ENCODE data around the gene CNIH2.
"Not testable (repeated sequence)": the region's sequence is repeated elsewhere in the genome, so short reads cannot be mapped to it uniquely, and the experiment has no call there.

The CNIH2 gene

DNA sequence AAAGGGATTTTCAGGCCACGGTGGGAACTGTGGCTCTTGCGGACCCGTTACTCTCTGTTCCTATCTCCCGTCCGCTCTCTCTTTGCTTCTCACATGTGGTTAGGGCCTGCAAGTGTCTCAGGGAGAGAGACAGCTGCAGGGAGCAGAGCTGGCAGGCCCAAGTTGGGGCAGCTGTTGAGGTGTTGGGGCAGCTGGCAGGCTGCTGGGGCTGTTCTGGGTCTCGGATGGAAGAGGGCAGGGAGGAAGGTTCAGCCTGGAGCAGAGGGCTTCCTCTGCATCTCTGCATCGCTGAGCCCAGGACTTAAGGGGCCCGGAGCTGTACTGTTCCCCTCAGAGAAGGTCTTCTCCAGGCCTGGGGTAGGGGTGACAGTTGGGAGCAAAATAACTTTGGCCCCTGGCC lies 2.6 kb upstream of the CNIH2 start:
- no peak for DNase-seq (ENCODE audit: low read depth)
- TF ChIP-seq, protein P1, sequence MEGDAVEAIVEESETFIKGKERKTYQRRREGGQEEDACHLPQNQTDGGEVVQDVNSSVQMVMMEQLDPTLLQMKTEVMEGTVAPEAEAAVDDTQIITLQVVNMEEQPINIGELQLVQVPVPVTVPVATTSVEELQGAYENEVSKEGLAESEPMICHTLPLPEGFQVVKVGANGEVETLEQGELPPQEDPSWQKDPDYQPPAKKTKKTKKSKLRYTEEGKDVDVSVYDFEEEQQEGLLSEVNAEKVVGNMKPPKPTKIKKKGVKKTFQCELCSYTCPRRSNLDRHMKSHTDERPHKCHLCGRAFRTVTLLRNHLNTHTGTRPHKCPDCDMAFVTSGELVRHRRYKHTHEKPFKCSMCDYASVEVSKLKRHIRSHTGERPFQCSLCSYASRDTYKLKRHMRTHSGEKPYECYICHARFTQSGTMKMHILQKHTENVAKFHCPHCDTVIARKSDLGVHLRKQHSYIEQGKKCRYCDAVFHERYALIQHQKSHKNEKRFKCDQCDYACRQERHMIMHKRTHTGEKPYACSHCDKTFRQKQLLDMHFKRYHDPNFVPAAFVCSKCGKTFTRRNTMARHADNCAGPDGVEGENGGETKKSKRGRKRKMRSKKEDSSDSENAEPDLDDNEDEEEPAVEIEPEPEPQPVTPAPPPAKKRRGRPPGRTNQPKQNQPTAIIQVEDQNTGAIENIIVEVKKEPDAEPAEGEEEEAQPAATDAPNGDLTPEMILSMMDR (IDR thresholded peaks at IDR 0.05; ENCODE audit: low read depth, low read length, missing control alignments), result no peak
- H3K4me3 ChIP-seq (ENCODE audit: low read depth, low read length), result no peak overlapping the region

GRCh38 chr11:66275984-66276612 lies 1.9 kb upstream of the CNIH2 start:
- DNase-seq (ENCODE audit: low read depth), result no peak
- no peak overlapping the region for H3K4me3 ChIP-seq (ENCODE audit: low read depth, low read length)
- TF ChIP-seq, protein P1 (IDR thresholded peaks at IDR 0.05; ENCODE audit: low read depth, low read length, missing control alignments), result no peak

- H3K4me3 ChIP-seq (ENCODE audit: low read depth, low read length); DNase-seq (ENCODE audit: low read depth): not testable (repeated sequence)
Observed at GRCh38 chr11:66276619-66277018, 1.4 kb upstream of the CNIH2 start.

GRCh38 chr11:66277064-66277463 lies 911 bp upstream of the CNIH2 start:
- DNase-seq (ENCODE audit: low read depth), result not testable (repeated sequence)

DNA sequence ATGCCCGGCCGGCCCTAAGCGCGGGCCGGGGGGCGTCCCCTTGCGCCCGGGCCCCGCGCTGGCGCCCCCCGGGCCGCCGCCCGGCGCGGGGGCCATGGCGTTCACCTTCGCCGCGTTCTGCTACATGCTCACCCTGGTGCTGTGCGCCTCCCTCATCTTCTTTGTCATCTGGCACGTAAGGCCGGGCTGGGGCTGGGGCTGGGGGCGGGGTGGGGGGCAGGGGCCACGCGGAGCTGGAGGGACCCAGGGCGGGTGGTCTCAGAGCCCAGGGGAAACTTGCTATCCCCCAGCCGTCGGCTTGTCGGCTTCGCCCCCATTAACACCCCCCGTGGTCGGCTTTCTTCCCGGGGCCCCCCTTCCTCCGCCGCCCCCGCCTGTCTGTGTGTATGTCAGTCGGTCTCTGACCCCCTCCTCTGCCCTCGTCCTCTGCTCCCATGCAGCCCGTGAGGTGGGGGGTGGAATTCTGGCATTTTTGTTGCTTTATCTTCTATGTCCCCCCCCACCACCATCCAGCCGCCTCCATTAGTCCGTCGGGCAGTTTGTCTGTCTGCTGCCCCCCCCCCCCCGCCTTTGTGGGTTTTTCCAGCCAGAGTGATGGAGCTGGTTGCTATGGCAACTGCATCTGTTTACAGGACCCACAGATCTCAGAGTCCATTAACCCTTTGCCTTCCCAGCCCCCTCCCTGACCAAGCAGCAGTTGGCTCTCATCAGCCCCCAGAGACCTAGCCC lies 552 bp downstream of the CNIH2 start:
- H3K4me3 ChIP-seq (ENCODE audit: low read depth, low read length), result no peak overlapping the region
- no peak for DNase-seq (ENCODE audit: low read depth)
- TF ChIP-seq, protein P1 (IDR thresholded peaks at IDR 0.05; ENCODE audit: low read depth, low read length, missing control alignments), result no peak

More at GRCh38 chr11:66277064-66277463, 911 bp upstream of the CNIH2 start:
- H3K4me3 ChIP-seq (ENCODE audit: low read depth, low read length), result not testable (repeated sequence)

DNA sequence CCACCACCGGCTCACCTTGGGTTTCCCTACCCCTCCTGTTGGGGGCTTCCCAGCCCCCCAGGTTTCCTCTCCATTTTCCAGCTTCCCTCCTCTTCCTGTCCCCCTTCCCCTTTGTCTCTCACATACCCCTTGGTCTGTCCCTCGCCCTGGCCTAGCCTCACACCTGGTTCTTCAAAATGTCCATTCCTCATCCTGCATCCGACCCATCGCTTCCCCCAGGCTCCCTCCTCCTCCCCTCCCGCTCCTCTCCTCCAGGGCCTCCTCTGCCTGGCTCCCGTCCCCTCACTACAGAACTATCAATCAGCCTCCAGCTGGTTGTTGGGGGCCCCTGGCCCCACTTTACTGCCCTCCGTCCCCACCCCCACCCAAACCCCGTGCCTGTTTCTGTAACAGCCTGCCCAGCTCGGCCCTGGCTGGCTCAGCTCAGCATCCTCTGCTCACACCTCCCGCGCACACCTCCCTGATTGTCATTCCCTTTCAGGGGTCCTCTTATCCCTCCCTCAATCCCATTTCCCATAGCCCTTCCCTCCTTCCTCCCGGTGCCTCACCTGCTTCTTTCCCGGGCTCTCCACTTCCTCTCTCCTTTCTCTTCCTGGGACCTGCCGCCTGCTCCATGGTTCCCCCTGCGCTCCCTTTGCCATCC lies 1.2 kb downstream of the CNIH2 start:
- DNase-seq (ENCODE audit: low read depth), result no peak
- H3K4me3 ChIP-seq (ENCODE audit: low read depth, low read length), result no peak overlapping the region
- TF ChIP-seq, protein P1 (IDR thresholded peaks at IDR 0.05; ENCODE audit: low read depth, low read length, missing control alignments), result no peak

GRCh38 chr11:66280428-66280827 lies 2.5 kb downstream of the CNIH2 start:
- no peak overlapping the region for H3K4me3 ChIP-seq (ENCODE audit: low read depth, low read length)
- DNase-seq (ENCODE audit: low read depth), result no peak
- TF ChIP-seq, protein P1 (IDR thresholded peaks at IDR 0.05; ENCODE audit: low read depth, low read length, missing control alignments), result no peak

- no peak overlapping the region for H3K4me3 ChIP-seq (ENCODE audit: low read depth, low read length)
- no peak for DNase-seq (ENCODE audit: low read depth)
- TF ChIP-seq, protein P1 (IDR thresholded peaks at IDR 0.05; ENCODE audit: low read depth, low read length, missing control alignments), result no peak
Observed at GRCh38 chr11:66281001-66281400, 3.0 kb downstream of the CNIH2 start.

Data from GM12864 (cell line).